SK-N-MC (cell line): Measurements from ENCODE around the gene KLHDC9.

ENCODE experiments used
- EZH2 ChIP-seq: fragments of 200-600 bp; sonication (generic); IDR thresholded peaks from one replicate; pipeline ENCODE4 v1.6.1; 2017; ENCODE audit warnings: antibody characterized with exemption
- FOXP2 ChIP-seq: optimal IDR thresholded peaks from 2 replicates; pipeline ENCODE3; 2011; ENCODE audit warnings: mild to moderate bottlenecking, moderate library complexity; ENCODE audit not compliant: insufficient read depth; ENCODE audit errors: extremely low read length, control extremely low read depth
- POLR2AphosphoS5 ChIP-seq: IDR thresholded peaks from 2 replicates; pipeline ENCODE4 v1.6.1; 2012; ENCODE audit warnings: mild to moderate bottlenecking, low read depth, low read length, borderline replicate concordance

GRCh38 chr1:161092621-161093028 is 5.5 kb upstream of the KLHDC9 start:
- no peak for TF ChIP-seq EZH2
- TF ChIP-seq POLR2AphosphoS5: no peak
- TF ChIP-seq FOXP2: no peak
